ENCODE data around the gene LIAS.

- TF ChIP-seq CTCF (conservative IDR thresholded peaks at IDR 0.05 in 1 of 2, IDR thresholded peaks at IDR 0.05 in 1 of 2; ENCODE audit: extremely low read depth in 1 of 2, insufficient read depth in 1 of 2, low read depth in 1 of 2, low read length in 2 of 2): no peak
- no peak for TF ChIP-seq EZH2 (IDR thresholded peaks at IDR 0.05; ENCODE audit: borderline replicate concordance, low read length)
These were observed 22.2 kb downstream of the LIAS start for GRCh38 chr4:39480902-39481695.

Data from mammary epithelial cell (primary cell).